ENCODE data around the gene EPHB3.

Gene EPHB3

DNA sequence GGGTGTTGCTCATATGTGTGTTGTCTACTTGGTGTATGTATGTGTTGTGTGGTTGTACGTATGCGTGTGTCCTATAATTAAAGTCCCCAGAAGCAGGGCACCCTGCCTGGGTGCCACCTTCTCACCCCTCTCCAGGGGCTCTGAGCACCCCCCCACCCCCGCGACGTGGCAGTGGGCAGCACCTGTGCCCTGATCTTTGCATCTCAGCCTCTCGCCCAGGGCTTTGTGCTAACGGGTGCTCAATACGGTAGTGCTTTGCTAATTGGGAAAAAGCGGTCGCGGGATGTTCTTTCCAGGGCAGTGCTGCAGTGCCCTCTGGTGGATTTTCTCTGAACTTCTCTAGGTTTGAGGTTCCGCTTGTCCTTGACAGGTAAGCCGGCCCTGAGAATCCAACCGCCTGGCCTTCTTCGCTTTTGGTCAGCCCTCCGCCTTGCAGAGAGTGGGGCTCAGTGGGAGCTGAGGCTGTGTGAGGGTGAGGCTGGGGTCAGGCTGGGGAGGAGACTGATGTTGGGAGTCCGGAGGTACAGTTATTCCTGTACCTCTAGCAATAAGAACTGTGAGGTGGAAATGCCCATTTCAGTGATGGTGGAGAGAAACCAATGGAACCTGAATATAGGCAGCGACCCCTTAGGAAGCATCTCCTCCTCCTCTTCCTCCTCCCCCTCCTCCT lies 17.6 kb upstream of the EPHB3 start:
- DNase-seq, result peak; percentile 63 to 96

DNA sequence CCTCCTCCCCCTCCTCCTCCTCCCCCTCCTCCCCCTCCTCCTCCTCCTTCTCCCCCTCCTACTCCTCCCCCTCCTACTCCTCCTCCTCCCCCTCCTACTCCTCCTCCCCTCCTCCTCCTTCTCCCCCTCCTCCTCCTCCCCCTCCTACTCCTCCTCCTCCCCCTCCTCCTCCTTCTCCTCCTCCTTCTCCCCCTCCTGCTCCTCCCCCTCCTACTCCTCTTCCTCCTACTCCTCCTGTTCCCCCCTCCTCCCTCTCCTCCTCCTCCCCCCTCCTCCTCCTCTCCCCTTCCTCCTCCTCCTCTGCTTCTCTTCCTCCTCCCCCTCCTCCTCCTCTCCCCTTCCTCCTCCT lies 17.1 kb upstream of the EPHB3 start:
- DNase-seq, result no peak

DNA sequence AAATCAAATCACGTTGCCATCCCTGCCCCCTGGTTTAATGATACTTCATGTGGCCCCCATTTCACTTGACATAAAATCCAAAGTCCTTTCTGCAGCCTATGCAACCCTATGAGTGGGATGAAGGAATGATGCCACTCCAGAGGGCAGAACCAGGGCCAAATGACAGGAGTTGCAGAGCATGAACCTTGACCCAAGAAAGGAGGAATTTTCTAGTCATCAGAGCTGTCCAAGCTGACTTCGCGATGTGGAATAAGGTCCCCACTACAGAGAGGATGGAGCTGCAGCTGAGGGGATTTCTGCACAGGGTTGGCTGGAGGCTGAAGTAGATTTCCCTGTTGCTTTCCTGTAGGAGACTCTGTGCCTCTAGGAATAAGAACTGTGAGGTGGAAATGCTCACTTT lies 15.8 kb upstream of the EPHB3 start:
- DNase-seq, result no peak

DNA sequence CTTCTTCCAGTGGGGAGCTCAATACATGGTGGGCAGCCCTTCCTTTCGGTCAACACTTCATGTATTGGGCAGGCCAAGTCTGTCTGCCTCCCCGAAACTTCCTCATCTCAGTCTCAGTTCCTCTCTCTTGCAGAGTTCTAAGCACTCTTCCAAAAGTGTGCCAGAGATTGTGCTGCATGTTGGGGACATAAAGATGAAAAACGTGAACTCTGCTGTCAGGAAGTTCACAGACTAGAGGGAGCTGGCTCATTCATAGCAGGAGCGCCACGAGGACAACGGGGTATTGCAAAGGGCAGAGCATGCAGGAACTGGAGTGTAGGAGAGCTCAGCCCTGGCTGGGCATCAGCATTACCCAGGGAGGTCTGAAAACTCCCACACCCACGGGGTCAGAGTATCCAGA lies 15.3 kb upstream of the EPHB3 start:
- DNase-seq, result peak; percentile 84 to 88

DNA sequence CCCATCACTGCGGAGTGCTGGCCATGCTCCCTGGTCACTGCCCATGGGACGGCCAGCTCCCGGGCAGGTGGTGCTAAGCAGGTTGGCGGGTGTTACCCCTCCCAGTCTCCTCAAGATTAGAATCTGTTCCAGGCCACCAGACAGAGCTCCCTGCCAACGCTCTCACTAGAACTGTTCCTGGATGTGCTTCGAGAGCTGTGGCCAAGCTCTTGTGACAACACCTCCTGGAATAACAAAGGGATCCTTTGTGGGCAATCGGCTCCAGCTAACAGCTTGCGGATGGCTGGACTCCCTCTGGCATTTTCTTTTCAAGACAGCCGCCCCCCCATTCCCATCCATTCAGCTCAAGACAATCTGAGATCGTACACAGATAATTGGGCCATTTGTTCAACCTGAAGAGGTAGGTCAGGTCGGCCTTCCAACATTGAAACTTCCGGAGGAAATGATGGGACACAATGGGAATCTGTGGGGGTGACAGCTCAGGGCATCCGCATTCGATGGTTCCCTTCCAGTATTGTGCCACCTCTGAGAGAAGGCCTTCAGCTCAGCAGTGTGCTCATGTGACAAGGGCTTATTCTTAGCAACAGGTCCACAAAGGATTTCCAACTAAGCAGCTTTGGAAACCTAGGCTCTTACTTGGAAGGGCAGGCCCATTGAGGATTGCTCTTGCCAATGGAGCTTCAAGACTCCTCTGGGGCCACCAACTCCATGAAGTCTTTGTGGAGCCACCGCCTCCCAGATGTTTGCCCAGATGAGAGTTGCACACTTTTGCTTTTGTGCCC lies 11.6 kb upstream of the EPHB3 start:
- DNase-seq, result no peak

DNA sequence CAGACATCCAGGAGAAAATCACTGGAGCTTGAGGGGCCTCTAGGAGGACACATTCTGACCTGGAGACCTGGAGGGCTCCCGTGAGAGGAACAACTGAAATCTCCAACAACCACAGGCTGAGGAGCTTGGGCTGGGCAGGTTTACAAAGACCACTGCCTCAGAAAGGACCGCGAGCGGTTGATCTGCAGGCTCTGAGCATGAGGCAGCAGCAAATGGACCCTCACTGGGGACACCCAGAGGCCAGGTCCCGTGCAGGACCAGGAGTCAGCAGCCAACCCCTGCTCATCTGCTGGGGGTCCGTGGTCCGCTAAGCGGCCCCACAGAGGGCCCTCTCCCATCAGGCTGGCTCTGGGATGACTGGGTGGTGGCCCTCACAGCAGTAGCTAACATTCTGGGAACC lies 10.5 kb upstream of the EPHB3 start:
- DNase-seq, result no peak

DNA sequence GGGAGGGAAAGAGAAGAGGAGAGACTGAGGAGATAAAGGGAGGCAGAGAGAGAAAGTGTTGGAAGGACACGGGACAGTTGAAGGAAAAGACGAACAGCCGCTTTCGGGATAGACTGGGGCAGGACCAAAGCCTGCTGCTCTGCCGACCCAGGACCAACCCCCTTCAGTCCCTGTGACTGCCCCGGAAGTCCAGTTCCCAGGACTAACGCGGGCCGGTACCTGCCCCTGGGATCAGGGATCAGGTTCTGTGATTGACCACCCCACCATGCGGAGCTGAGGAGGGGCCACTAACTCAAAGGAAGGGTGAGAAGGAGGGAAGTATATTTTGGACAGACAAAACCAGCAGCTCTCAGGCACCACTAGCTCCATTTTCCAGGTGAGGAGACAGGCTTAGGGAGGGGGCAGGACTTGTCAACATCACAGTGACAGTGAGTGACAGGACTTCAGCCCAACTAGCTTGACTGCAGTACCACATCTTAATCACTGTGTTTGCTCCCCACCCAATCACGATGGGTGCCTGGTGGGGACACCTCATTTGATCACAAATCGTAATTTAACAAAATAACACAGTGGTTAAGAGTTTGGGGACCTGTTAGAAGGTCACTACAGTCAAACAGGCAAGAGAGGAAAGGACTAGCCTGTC lies 9.8 kb upstream of the EPHB3 start:
- DNase-seq, result no peak

DNA sequence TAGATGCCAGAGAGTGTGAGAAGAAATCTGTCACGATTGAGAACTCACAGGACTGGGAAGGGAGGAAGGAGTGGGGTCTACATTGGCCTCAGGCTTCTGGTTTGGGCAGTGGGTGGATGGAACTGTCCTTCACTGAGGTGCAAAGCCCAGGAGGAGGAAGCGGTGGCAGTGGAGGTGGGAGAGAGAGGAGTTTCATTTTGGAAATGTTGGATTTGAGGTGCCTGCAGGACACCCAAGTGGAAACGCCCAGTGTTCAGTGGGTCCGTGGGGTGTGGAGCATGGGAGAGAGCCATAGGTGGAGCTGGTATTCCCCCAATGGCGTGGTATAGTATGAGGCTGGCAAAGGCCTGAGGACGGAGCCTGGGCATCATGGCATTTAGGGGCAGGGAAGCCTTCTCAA lies 9.3 kb upstream of the EPHB3 start:
- DNase-seq, result no peak

DNA sequence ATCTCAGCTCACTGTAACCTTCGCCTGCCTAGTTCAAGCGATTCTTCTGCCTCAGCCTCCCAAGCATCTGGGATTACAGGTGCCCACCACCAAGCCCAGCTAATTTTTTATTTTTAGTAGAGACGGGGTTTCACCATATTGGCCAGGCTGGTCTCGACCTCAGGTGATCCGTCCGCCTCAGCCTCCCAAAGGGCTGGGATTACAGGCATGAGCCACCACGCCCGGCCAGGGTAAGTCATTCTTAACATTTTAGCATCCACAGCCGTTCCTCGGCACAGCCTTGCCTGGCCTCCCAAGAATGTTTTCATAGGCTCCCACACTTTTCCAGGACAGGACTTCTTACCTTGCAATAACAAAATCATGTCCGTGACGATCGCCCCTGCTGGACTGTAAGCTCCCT lies 8.7 kb upstream of the EPHB3 start:
- DNase-seq, result no peak

DNA sequence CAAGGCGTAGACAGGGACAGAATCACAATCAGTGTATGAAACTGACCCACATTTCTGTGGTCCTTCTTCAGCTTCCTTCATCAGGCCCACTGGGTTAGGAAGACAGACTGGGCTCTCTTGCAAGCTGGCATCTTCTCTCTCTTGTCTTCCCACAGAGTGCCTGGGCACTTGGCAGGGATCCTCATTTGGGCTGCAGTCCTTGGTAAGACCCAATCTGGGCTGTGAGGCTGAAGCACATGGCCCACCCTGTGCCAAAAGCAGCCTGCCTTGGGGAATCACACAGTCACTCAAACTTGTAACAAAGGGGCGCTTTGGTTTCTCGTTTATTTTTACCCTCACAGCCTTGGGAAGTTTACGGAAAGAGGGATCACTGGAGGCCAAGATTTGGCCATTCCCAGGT lies 8.2 kb upstream of the EPHB3 start:
- no peak for DNase-seq

DNA sequence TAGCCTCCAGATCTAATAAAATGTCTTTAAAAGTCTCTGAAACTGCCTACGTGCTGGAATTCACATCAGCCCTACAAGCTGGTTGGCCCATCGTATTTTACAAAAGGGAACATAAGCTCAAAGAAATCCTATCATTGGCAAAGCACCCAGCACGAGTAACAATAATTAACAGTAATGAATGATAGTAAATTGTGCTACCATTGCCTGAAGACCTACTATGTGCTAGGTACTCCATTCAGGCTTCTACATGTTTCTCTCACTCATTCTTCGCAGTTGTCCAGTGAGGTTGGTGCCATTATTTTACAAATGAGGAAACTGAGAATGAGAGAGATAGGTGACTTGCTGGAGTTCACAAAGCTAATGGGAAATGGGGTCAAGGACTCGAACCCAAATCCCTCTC lies 7.1 kb upstream of the EPHB3 start:
- no peak for DNase-seq

DNA sequence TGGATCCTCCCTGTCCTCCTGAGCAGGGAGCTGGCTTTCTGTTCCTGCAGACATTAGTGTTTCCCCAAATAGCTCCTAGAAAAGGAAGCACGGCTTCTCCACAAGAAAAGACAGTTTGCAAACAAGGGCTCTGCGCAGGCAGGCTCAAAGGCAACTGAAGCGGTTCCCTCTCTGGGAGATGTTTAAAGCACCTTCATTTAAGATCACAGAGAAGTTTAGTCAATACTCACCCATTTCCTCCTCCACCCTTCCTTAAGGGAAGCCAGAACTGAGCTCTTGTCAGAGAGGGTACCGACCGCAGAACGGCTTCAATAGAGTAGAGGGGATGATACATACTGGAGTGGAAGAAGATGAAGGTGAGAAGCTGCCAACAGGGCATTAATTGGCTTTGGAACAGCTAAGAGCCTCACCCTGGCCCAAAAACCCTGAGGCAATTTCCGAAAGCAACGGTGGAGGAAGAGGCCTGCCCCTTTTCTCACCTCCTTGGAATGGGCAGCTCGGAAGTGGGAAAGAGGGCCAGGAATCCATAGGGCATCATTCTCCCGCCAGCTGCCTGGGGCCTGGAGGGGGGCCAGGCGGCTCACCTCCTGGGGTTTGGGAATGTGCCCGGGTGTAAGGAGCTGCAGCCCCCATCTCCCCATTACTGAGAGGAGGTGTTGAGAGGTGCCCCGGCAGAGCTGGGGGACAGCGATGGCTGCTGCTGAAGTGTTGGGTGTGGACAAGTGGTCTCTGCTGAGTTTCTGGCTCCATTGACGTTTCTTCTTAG lies 4.8 kb upstream of the EPHB3 start:
- no peak for DNase-seq

DNA sequence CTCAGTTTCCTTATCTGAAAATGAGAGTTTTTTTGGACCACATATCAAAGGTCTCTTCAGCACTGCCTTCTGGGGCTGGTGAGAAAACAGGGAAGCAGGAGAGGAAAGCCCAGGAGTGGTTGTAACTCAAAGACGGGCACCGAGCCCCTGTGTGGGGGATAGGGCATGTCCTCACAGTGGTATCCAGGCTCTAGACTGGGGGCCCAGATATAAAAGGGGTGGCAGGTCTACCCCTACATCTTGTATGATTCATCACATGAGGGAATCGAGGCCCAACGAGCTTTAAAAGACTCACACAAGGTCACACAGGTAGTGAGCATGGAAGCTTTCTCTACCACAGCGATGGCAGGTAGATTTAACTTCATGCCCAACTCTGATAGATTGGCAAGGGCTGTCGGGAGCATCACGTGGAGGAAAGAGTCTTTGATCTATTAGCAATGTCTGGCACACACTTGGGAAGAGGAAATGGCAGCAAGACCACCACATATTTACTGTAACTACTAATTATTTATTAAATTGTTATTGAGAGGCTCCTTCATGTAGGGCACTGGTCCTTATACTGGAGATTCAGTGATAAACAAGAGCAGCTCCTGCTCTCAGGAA lies 4.1 kb upstream of the EPHB3 start:
- DNase-seq, result no peak

DNA sequence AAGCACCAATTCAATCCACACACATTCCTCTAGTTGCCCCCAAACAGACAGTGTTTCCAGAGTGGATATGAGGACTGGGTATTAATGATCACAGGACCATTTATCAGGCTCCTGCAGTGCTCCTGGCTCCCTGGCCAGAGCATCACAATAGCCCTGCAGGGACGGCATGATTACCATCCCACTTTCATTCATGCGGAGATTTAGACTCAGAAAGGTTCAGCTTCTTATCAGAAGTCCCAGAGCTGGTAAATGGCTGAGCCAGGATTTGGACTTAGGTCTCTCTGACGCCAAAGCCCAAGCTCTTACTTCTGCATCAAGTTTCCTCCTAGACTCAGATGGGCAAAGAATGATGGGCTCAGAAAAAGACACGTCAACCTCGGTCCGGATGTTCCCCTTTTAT lies 2.9 kb upstream of the EPHB3 start:
- DNase-seq, result no peak

DNA sequence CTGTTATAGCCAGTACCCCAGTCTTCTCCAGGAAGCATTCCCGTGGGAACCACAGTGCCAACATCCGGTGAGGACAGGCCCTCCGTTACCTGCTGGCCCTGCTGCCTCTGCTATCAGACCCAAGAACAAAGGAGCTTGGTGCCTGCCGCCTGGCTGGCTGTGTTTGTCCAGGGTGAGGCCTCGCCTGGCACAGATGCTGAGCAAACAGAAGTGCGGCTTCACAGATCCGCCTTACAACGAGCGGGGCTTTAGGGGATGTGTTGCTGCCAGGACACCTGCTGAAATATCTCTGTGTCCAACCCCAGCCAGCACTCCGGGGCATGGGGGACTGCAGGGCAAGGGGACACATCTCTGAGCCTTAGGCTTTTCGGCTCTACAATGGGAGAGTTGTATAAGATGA lies 2.2 kb upstream of the EPHB3 start:
- no peak for DNase-seq

DNA sequence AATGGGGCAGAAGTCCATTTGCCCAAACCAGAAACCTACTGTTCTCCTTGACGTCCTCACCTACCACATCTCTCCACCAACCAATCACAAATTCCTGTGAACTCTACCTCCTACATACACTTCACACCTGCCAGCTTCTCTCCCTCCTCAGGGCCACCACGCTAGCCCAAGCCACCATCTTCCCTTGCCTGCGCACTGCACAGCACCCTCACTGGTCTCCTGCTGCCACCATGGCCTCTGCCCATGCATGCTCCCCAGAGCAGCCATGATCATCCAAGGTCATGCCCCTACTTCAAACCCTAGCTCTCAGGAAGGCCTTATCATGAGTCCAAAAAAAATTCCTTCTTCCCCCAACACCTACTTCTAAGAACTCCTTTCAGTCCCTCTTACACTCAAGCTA lies 1.1 kb upstream of the EPHB3 start:
- DNase-seq, result no peak

DNA sequence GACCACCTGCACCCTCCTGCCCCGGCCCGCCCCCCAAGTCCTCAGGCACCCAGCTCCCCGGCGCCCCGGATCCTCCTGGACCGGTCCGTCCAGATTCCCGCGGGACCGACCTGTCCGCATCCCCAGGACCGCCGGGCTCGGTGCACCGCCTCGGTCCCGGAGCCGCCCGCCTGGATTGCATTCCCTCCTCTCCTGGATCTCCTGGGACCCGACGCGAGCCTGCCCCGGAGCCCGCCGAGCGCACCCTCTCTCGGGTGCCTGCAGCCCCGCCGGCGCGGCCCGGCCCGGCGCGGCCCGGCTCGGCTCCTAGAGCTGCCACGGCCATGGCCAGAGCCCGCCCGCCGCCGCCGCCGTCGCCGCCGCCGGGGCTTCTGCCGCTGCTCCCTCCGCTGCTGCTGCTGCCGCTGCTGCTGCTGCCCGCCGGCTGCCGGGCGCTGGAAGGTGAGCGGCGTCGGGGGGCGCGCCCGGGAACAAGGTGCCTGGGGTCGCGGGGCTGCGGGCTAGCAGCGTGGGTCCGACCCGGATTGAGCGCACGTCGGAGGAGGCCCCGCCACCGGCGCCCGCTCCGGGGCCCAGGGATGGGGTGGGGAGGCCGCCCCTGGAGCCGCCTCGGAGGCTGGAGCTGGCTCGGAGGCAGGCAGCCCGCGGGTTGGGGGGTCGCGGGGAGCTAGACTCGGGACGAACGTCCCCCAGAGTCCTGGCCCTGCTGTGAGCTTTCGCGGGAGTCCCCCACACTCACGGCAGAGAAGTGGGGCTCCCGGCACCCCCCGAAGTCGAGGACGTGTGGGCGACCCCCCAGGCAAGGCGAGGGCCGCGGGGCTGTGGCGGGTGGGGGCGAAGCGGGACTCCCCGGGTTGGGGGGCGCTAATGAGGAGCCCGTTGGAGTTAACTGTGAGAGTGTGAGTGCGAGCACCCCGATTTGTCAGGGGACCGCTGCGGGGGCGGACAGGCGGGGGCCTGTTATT lies 610 bp downstream of the EPHB3 start:
- no peak for DNase-seq

DNA sequence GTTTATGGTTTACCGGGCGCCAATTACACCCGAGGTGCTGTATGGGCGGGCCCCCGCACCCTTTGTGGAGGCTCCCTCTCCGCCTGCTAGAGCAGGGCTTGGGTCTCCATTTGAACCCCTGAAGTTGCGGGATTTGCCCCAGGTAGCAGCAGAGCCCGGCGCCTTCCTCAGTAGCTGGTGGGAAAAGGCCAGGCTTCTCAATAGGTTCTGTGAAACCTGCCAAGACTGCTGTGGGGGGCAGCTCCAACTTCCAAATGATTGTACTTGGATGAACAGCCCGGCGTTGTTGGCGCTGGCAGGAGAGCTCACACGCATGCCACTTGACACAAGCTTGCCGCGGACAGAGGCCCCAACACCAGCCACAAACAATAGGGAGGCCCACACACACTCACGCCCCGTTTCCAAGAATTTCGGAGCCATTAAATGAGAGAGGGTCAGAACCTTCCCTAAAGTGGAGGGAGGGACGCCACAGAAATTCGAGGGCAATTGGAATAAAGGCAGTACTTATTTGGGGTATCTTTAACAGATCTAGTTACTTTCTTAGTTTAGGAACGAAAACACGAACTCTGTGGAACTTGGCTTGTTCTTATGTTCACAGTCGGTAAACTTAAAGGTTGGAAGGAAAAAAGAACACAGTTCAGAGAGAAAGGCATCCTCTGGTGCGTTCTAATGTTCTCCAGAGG lies 1.4 kb downstream of the EPHB3 start:
- no peak for DNase-seq

DNA sequence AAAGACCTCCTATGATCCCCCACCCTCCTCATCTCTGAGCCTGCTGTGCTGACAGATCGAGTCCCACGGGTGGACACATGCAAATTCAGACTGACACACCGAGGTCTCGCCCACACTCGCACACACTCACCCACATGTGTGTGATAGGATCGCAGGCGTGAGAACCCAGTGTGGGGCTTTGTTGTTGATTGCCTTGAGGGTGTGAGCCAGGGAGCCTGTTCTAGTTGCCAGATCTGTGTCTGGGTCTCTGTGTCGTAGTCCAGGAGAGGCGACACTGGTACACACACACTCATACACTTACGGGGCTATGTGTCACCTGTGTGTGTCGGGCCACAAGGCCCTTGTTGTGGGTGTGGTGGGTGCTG lies 2.0 kb downstream of the EPHB3 start:
- no peak for DNase-seq

DNA sequence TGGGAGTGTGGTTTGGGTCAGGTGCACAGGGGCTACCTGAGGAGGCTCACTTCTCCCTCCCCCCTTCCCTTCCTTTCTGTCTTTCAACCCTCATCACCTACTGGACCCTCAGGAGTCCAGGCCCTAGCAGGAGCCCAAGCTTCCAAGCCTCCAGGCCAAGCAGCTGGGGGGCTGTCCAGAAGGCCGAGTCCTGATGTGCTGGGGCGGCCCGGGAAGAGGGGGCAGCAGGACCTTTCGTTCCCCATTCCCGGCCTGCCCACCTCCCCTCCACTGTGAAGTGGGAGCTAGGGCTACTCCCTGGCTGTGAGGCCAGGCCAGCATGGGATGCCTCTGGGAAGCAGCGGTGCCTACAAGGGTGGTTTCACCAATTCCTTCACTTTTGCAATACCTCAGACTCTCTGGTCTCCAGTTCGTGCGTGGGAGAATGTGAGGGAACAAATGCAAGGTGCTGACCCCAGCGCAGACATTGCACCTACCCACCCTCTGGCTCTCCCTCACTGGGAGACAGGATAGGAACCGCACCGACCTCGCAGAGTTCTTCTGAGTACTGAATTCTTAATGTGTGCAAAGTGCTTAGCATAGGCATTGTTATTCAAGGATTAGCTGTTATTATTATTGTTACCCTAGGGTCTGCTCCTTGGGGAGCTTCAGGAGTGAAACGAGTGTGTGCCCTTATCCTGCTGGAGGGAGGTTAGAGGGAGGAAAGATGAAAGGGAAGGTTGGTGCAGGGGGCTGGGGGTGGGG lies 2.5 kb downstream of the EPHB3 start:
- no peak for DNase-seq
